Lung (tissue), 12 donors: ENCODE results near the gene ZFYVE21. TPM values are rescaled to one million over a fixed set of nuclear protein-coding genes. Genes with fewer than 3 reads are reported as not detected.
A peak's percentile ranks its signal among the peaks of the same experiment; 100 is the strongest.

Experiments
- ATAC-seq: fragments of 200-7000 bp; cut with Tn5 transposase; one replicate; pipeline ENCODE4 v1.9.1; 2020; ENCODE audit warnings: moderate number of reproducible peaks; ENCODE audit not compliant: insufficient read depth, low FRiP score
- DNase-seq, 3 donors: peaks; one replicate each; pipeline ENCODE4 v3.0.0-alpha.2; 2013 to 2017
- H3K27ac ChIP-seq, 2 donors: one replicate each; pipeline ENCODE4 v1.5.1; 2013; ENCODE audit warnings: mild to moderate bottlenecking in 2 of 2, moderate library complexity in 2 of 2, control low read depth in 1 of 2, inconsistent platforms in 1 of 2, low read depth in 1 of 2, low read length in 1 of 2
- H3K27me3 ChIP-seq, 3 donors: one replicate each; pipeline ENCODE4 v1.5.1; 2013; ENCODE audit warnings: low read length in 2 of 3; ENCODE audit not compliant: control insufficient read depth in 3 of 3, insufficient read depth in 3 of 3
- H3K36me3 ChIP-seq, 4 donors: one replicate each; pipeline ENCODE4 v1.5.1; 2013; ENCODE audit warnings: low read length in 4 of 4, mild to moderate bottlenecking in 1 of 4, moderate library complexity in 1 of 4; ENCODE audit not compliant: control insufficient read depth in 4 of 4, insufficient read depth in 4 of 4
- H3K4me1 ChIP-seq, 5 donors: one replicate each; pipeline ENCODE4 v1.5.1; 2013; ENCODE audit warnings: low read length in 5 of 5, mild to moderate bottlenecking in 2 of 5, moderate library complexity in 1 of 5; ENCODE audit not compliant: control insufficient read depth in 5 of 5, insufficient read depth in 5 of 5
- H3K4me3 ChIP-seq: one replicate; pipeline ENCODE4 v1.5.1; 2013; ENCODE audit warnings: mild to moderate bottlenecking, control low read depth, moderate library complexity
- H3K9ac ChIP-seq, 2 donors: one replicate each; pipeline ENCODE4 v1.5.1; 2013; ENCODE audit warnings: low read length in 2 of 2, control low read depth in 1 of 2; ENCODE audit not compliant: insufficient read depth in 1 of 2
- H3K9me3 ChIP-seq, 4 donors: one replicate each; pipeline ENCODE4 v1.5.1; 2013; ENCODE audit warnings: low read length in 3 of 4, mild to moderate bottlenecking in 1 of 4, moderate library complexity in 1 of 4; ENCODE audit not compliant: control insufficient read depth in 4 of 4, insufficient read depth in 3 of 4
- CTCF ChIP-seq: IDR thresholded peaks from 2 replicates; pipeline ENCODE4 v1.5.1; 2012; ENCODE audit warnings: mild to moderate bottlenecking; ENCODE audit errors: control extremely low read depth, extremely low read depth
- WGBS, 2 donors: extraction: QIAGEN DNeasy Blood & Tissue Kit; methylation state at CpG; one replicate each; pipeline ENCODE4 v1.1.7; 2013; 5-methylcytosine and 5-hydroxymethylcytosine counted together
- polyA plus RNA-seq, 2 donors: library from polyadenylated mRNA; stranded (reverse); fragments of 200-250 nt; gene quantifications; one replicate each; pipeline ENCODE4 v1.2.1, GENCODE V29; 2013
- total RNA-seq, 2 donors: library from RNA; depleted of rRNA in 1 of 2; stranded (reverse); fragments of >200 nt in 1 of 2; gene quantifications; one replicate each; pipeline ENCODE4 v1.2.1, GENCODE V29; 2014 to 2021
- donor health status: control.
- donor health status: control.
- donor health status: Bipolar disorder and iron deficiency.
- donor health status: healthy.
- donor health status: DM: yes; HTN: yes; CAD: no.

ZFYVE21 gene
- total and polyA plus RNA-seq, 4 donors, result 39.4 to 68.3 (median 47.5) TPM

GRCh38 chr14:103697206-103697602 lies 18.4 kb upstream of the ZFYVE21 start:
- no peak for DNase-seq
- peak overlapping the region in 1 of 2 donors; percentile 47 for H3K27ac ChIP-seq
- no peaks in the 10 kb centered on the region for H3K27me3 ChIP-seq
- peaks cover 12 to 68% (median 32%) of the 10 kb centered on the region in 4 donors for H3K36me3 ChIP-seq
- no peak for TF ChIP-seq CTCF
- H3K9ac ChIP-seq, result peak overlapping the region in 1 of 2 donors; percentile 38
- no peaks in the 10 kb centered on the region for H3K9me3 ChIP-seq
- H3K4me3 ChIP-seq, result no peak overlapping the region
- 22 to 62% methylated on average over 3 of the region's 3 CpGs for WGBS, 2 donors
- no peak for ATAC-seq
- peaks cover 0 to 24% (median 17%) of the 10 kb centered on the region in 5 donors for H3K4me1 ChIP-seq

GRCh38 chr14:103697603-103698379 lies 17.8 kb upstream of the ZFYVE21 start:
- Histone ChIP-seq H3K4me1 (peaks cover 0 to 24% (median 17%) of the 10 kb centered on the region in 5 donors), H3K4me3 (no peak overlapping the region), H3K9me3 (no peaks in the 10 kb centered on the region), H3K36me3 (peaks cover 12 to 71% (median 35%) of the 10 kb centered on the region in 4 donors), H3K27ac (peak overlapping the region in 1 of 2 donors; percentile 47), H3K9ac (no peak overlapping the region), H3K27me3 (no peaks in the 10 kb centered on the region)
- WGBS, 2 donors, result 88 to 95% methylated on average over 14 of the region's 14 CpGs
- ATAC-seq (no peak), DNase-seq (no peak)
- no peak for TF ChIP-seq CTCF

- Histone ChIP-seq H3K27me3 (no peaks in the 10 kb centered on the region), H3K36me3 (peaks cover 11 to 70% (median 31%) of the 10 kb centered on the region in 4 donors), H3K27ac (peak overlapping the region in 1 of 2 donors; percentile 36), H3K9ac (no peak overlapping the region), H3K9me3 (no peaks in the 10 kb centered on the region), H3K4me1 (peaks cover 0 to 24% (median 17%) of the 10 kb centered on the region in 5 donors), H3K4me3 (no peak overlapping the region)
- ATAC-seq, result no peak
- DNase-seq, result no peak
- TF ChIP-seq CTCF, result no peak
- 78 to 81% methylated on average over 31 to 33 of the region's 33 CpGs for WGBS, 2 donors
Measured at GRCh38 chr14:103698380-103699260, 17.0 kb upstream of the ZFYVE21 start.
